NCI-H1694 (cell line): ENCODE data around the gene PRR20G.
A peak's percentile ranks its signal among the peaks of the same experiment; 100 is the strongest.

Experiments used
- DNase-seq: peaks from one replicate; lab custom pipeline; 2025; lab: John Stamatoyannopoulos, UW

PRR20G gene

GRCh38 chr3:127263586-127264231 is 24.1 kb downstream of the PRR20G start:
- no peak for DNase-seq

- DNase-seq, result no peak
Measured at GRCh38 chr3:127263037-127263436, 24.8 kb downstream of the PRR20G start.

- no peak for DNase-seq
Measured at GRCh38 chr3:127262533-127262932, 25.3 kb downstream of the PRR20G start.

GRCh38 chr3:127261925-127262324 is 25.9 kb downstream of the PRR20G start:
- no peak for DNase-seq

GRCh38 chr3:127260826-127261555 is 26.9 kb downstream of the PRR20G start:
- DNase-seq, result no peak

GRCh38 chr3:127260416-127260815 is 27.4 kb downstream of the PRR20G start:
- no peak for DNase-seq

- no peak for DNase-seq
Measured at GRCh38 chr3:127259882-127260281, 28.0 kb downstream of the PRR20G start.

- no peak for DNase-seq
Measured at GRCh38 chr3:127258733-127259132, 29.1 kb downstream of the PRR20G start.

- no peak for DNase-seq
Measured at GRCh38 chr3:127257351-127257750, 30.5 kb downstream of the PRR20G start.

- no peak for DNase-seq
Measured at GRCh38 chr3:127256733-127257271, 31.0 kb downstream of the PRR20G start.

GRCh38 chr3:127256138-127256537 is 31.7 kb downstream of the PRR20G start:
- DNase-seq, result no peak

- DNase-seq, result no peak
Measured at GRCh38 chr3:127255516-127255915, 32.3 kb downstream of the PRR20G start.

- DNase-seq, result peak; percentile 27
Measured at GRCh38 chr3:127254730-127255129, 33.1 kb downstream of the PRR20G start.

GRCh38 chr3:127254033-127254644 is 33.7 kb downstream of the PRR20G start:
- DNase-seq, result no peak

- no peak for DNase-seq
Measured at GRCh38 chr3:127253491-127253890, 34.4 kb downstream of the PRR20G start.

GRCh38 chr3:127252446-127252845 is 35.4 kb downstream of the PRR20G start:
- DNase-seq, result no peak

GRCh38 chr3:127250032-127250431 is 37.8 kb downstream of the PRR20G start:
- DNase-seq, result no peak

- DNase-seq, result no peak
Measured at GRCh38 chr3:127247292-127247691, 40.6 kb downstream of the PRR20G start.

GRCh38 chr3:127238602-127239001 is 49.2 kb downstream of the PRR20G start:
- DNase-seq, result no peak

GRCh38 chr3:127237835-127238234 is 50.0 kb downstream of the PRR20G start:
- DNase-seq, result no peak

GRCh38 chr3:127235706-127236105 is 52.1 kb downstream of the PRR20G start:
- DNase-seq, result no peak

GRCh38 chr3:127234778-127235177 is 53.1 kb downstream of the PRR20G start:
- DNase-seq, result no peak
